AG09309 (cell line): Measurements from ENCODE around the gene CEP70.
"Not testable (repeated sequence)": the region's sequence is repeated elsewhere in the genome, so short reads cannot be mapped to it uniquely, and the experiment has no call there.

Source experiments
- DNase-seq: peaks from one replicate; pipeline ENCODE4 v3.0.0-alpha.2; 2010; ENCODE audit warnings: low read depth
- H3K4me3 ChIP-seq: 2 replicates; pipeline ENCODE4 v1.5.1; 2011; ENCODE audit warnings: mild to moderate bottlenecking, low read depth, low read length, moderate library complexity; ENCODE audit not compliant: control insufficient read depth
- CTCF ChIP-seq: IDR thresholded peaks from 2 replicates; pipeline ENCODE4 v1.5.1; 2011; ENCODE audit warnings: mild to moderate bottlenecking, low read depth, low read length, inconsistent platforms; ENCODE audit not compliant: insufficient read depth, control insufficient read depth; ENCODE audit errors: missing control alignments

CEP70 gene

DNA sequence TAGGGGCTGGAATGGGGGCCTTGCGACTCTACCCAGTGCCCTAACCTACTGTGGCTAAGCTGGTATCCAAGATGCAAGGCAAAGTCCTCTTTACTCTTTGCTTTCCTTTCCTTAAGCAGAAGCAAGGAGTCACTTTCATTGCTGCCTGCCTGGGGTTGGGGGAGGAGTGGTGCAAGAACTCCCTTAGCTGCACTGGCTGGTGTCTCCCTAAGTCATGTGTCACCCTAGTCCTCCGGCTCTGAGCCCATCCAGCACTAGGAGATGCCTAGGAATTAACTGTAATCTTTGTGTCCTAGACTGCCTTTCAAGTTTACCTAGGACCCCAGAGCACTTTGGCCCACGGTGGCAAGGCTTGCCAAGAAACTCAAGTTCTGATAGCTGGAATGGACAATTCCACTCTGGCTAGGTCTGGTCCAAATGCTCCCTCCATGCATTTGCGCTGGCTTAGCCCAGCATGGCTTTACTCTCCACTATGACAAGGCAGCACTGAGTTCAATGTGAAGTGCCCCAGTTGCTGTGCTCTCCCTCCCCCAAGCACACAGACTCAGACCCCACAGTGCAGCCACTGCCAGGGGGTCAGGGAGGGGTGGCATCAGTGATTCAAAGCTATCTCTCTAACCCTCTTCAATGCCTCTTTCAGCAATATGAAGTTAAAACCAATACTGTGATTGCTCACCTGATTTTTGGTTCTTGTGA, 100.9 kb downstream of the CEP70 start:
- no peak for TF ChIP-seq CTCF
- no peak for DNase-seq
- H3K4me3 ChIP-seq = no peak overlapping the region

DNA sequence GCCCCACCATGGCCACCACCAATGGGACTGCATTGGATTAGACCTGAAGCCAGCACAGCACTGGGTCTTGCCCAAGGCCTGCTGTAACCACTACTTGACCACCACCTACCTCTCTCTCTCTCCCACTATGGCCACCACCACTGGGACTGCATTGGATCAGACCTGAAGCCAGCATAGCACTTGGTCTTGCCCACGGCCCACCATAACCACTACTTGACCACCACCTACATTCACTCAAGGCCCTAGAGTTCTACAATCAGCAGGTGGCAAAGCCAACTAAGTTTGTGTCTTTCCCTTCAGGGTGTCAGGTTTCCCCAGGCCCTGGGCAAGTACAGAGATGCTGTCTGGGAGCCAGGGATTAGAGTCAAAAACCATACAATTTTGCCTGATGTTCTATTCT, 102.1 kb downstream of the CEP70 start:
- no peak for TF ChIP-seq CTCF
- H3K4me3 ChIP-seq = no peak overlapping the region
- no peak for DNase-seq

DNA sequence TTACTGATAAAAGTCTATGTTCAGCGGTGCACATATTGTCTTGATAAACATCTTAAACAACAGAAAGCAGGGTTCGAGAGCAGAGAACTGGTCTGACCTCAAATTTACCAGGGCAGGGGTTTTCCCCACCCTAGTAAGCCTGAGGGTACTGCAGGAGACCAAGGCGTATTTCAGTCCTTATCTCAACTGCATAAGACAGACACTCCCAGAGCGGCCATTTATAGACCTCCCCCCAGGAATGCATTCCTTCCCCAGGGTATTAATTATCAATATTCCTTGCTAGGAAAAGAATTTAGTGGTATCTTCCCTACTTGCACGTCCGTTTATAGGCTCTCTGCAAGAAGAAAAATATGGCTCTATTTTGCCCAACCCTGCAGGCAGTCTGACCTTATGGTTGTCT, 107.5 kb downstream of the CEP70 start:
- not testable (repeated sequence) for DNase-seq, H3K4me3 ChIP-seq

DNA sequence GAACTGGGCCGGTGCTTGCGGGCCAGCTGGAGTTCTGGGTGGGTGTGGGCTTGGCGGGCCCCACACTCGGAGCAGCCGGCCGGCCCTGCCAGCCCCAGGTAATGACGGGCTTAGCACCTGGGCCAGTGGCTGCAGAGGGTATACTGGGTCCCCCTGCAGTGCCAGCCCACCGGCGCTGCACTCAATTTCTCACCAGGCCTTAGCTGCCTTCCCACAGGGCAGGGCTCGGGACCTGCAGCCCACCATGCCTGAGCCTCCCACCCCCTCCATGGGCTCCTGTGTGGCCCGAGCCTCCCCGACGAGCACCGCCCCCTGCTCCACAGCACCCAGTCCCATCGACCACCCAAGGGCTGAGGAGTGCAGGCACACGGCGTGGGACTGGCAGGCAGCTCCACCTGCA, 109.4 kb downstream of the CEP70 start:
- not testable (repeated sequence) for DNase-seq, H3K4me3 ChIP-seq

DNA sequence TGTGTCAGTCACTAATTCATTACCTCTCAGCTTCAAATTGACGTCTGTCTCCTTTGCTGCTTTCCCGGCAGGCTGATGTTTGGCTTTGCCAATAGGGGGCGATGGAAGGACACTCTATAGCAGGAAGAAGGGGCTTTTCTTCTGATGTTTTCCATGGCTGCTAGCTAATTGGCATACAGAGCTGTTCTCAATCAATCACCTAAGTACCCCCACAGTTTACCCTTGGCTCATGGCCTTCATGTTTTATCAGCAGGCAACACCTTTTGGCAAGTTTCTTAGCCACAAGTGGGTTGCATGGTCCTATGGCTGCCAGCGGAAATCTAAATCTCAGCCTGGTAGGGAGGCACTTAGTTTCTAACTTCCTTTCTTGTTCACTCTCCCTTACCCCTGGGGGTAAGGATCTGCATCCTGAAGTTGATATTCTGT, 114.6 kb downstream of the CEP70 start:
- DNase-seq = no peak
- TF ChIP-seq CTCF = peak; percentile 91
- H3K4me3 ChIP-seq = no peak overlapping the region

DNA sequence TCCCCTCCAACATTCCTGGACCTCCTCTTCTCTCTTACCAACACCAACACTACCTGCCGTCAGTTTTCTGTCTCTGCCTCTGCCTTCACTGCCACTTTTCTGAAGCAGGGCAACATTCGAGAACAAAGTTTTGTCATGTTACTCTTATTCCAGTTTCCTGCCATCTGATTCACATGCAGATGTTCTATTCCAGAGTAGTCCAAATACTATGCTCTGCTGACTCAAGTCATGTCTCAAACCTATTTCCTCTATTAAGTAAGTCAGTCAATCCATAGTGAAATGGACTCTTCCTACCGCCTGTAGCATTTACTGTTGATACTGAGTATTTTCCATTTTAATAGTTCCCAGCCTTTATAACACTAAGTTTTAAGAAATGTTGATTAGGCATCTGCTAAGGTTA, 116.3 kb downstream of the CEP70 start:
- DNase-seq = no peak
- TF ChIP-seq CTCF = no peak
- no peak overlapping the region for H3K4me3 ChIP-seq

DNA sequence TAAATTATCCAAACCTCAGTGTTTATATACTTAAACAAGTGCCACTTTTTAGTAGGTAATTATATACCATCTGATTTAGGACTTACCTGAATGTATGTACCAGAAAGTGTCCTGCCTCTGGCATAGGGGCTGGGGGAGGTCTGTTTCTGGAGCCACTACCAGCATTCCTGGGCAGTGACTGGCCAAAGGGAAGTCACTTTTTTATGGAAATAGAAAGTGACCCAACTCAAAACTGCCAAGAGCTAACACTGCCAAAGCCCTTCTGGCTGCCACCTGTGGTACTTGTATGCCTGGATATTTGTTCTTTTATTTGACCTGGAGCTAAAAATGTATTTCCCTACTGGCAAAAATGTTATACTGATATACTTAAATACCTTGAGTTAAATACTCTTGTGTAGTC, 116.9 kb downstream of the CEP70 start:
- no peak for DNase-seq
- TF ChIP-seq CTCF = no peak

DNA sequence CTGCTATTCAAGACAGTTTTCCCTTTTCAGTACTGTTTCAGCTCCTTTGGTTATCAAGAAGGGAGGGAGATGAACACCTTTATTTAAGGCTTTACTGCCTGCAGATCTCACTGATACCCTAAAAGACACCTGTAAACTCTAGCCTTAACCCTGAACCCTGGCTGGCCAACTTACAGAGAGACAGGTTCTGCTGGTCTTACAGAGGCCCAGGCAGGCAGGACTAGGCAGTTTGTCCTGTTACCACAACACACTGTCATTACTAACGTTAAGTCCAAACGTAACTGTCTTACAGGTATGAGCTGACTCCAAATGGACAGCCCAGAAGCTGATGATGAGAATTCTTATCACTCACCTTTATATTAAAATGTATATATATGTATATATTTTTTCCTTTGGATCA, 117.5 kb downstream of the CEP70 start:
- no peak overlapping the region for H3K4me3 ChIP-seq
- no peak for DNase-seq
- no peak for TF ChIP-seq CTCF

More for the DNA sequence above, 116.9 kb downstream of the CEP70 start:
- no peak overlapping the region for H3K4me3 ChIP-seq
